Common myeloid progenitor, CD34-positive (primary cell): ENCODE measurements around the gene CD34.

Experiments used
- CTCF ChIA-PET: fragments of 350-600 bp; sonication (Branson Sonifier 250); formaldehyde crosslinking; loops from one replicate; lab custom pipeline; 2021; ENCODE audit warnings: antibody characterized with exemption; lab: Charles Lee
- POLR2A ChIA-PET: fragments of 350-600 bp; sonication (Branson Sonifier 250); formaldehyde crosslinking; loops from one replicate; lab custom pipeline; 2021; ENCODE audit warnings: antibody characterized with exemption; lab: Charles Lee
- DNase-seq, 3 donors: peaks; one replicate each; pipeline versions ENCODE4 v3.0.0 to v3.0.0-alpha.2; 2013
- H3K27ac ChIP-seq, 2 experiments: 1 replicate in 1 of 2; 2 replicates in 1 of 2; pipeline ENCODE4 v1.7.0; 2013; ENCODE audit warnings: inconsistent platforms in 2 of 2, low read length in 2 of 2, mild to moderate bottlenecking in 2 of 2, low read depth in 1 of 2, moderate library complexity in 1 of 2; ENCODE audit not compliant: severe bottlenecking in 2 of 2, insufficient read depth in 1 of 2, poor library complexity in 1 of 2
- H3K27me3 ChIP-seq, 5 experiments: replicated peaks in 2 of 5; 1 replicate in 3 of 5; 2 replicates in 2 of 5; pipeline versions ENCODE4 v1.6.1 to v1.7.0; 2013; ENCODE audit warnings: low read length in 4 of 5, mild to moderate bottlenecking in 2 of 5, moderate library complexity in 2 of 5, inconsistent platforms in 1 of 5; ENCODE audit not compliant: insufficient read depth in 5 of 5, control insufficient read depth in 4 of 5
- H3K36me3 ChIP-seq, 4 experiments: 1 replicate in 2 of 4; 2 replicates in 2 of 4; pipeline versions ENCODE4 v1.6.1 to v1.7.0; 2013; ENCODE audit warnings: low read length in 3 of 4, control low read depth in 1 of 4, mild to moderate bottlenecking in 1 of 4; ENCODE audit not compliant: control insufficient read depth in 4 of 4, insufficient read depth in 4 of 4
- H3K4me1 ChIP-seq, 4 experiments: 1 replicate in 3 of 4; 2 replicates in 1 of 4; pipeline versions ENCODE4 v1.6.1 to v1.7.1; 2013; ENCODE audit warnings: low read length in 3 of 4, mild to moderate bottlenecking in 3 of 4, control low read depth in 1 of 4, inconsistent platforms in 1 of 4, moderate library complexity in 1 of 4; ENCODE audit not compliant: control insufficient read depth in 4 of 4, insufficient read depth in 4 of 4; ENCODE audit errors: control extremely low read depth in 1 of 4
- H3K4me3 ChIP-seq, 7 experiments: 1 replicate in 4 of 7; 2 replicates in 3 of 7; pipeline versions ENCODE4 v1.5.1 to v1.7.0; 2013; ENCODE audit warnings: mild to moderate bottlenecking in 7 of 7, low read length in 6 of 7, moderate library complexity in 6 of 7, inconsistent platforms in 2 of 7, low read depth in 2 of 7, control low read depth in 1 of 7; ENCODE audit not compliant: insufficient read depth in 4 of 7, control insufficient read depth in 1 of 7; ENCODE audit errors: extremely low read depth in 1 of 7
- H3K9me3 ChIP-seq, 5 experiments: 1 replicate in 4 of 5; 2 replicates in 1 of 5; pipeline versions ENCODE4 v1.6.1 to v1.7.1; 2013; ENCODE audit warnings: low read length in 4 of 5, mild to moderate bottlenecking in 2 of 5, inconsistent platforms in 1 of 5, low read depth in 1 of 5, moderate library complexity in 1 of 5; ENCODE audit not compliant: control insufficient read depth in 4 of 5, insufficient read depth in 2 of 5; ENCODE audit errors: control extremely low read depth in 1 of 5
- WGBS: methylation state at CpG from one replicate; pipeline ENCODE4 v1.1.5; 2013; ENCODE audit not compliant: insufficient coverage; 5-methylcytosine and 5-hydroxymethylcytosine counted together

Gene CD34

GRCh38 chr1:207845109-207845508 is 65.8 kb downstream of the CD34 start:
- peaks cover 0 to 44% (median 5%) of the 10 kb centered on the region in 4 experiments for H3K36me3 ChIP-seq
- no peak for DNase-seq
- H3K4me1 ChIP-seq: peaks cover 6 to 75% (median 58%) of the 10 kb centered on the region in 4 experiments
- ChIA-PET POLR2A (no interaction called here), CTCF (no interaction called here)
- H3K27ac ChIP-seq: peak overlapping the region in 1 of 2 experiments; percentile 9
- H3K27me3 ChIP-seq: no peaks in the 10 kb centered on the region
- H3K9me3 ChIP-seq: no peaks in the 10 kb centered on the region
- no peak overlapping the region for H3K4me3 ChIP-seq
- WGBS: 86% methylated on average over 6 of the region's 6 CpGs

GRCh38 chr1:207844371-207844770 is 66.6 kb downstream of the CD34 start:
- Histone ChIP-seq H3K4me3 (no peak overlapping the region), H3K36me3 (peaks cover 0 to 45% (median 5%) of the 10 kb centered on the region in 4 experiments), H3K27me3 (no peaks in the 10 kb centered on the region), H3K4me1 (peaks cover 3 to 68% (median 51%) of the 10 kb centered on the region in 4 experiments), H3K9me3 (no peaks in the 10 kb centered on the region), H3K27ac (no peak overlapping the region)
- peak in 2 of 3 donors; percentile 81 to 85 for DNase-seq
- ChIA-PET CTCF (no interaction called here), POLR2A (no interaction called here)
- no CpG with 5 or more reads among the region's 2 CpGs for WGBS

- Histone ChIP-seq H3K4me1 (peaks cover 3 to 50% (median 38%) of the 10 kb centered on the region in 4 experiments), H3K27ac (no peak overlapping the region), H3K36me3 (peaks cover 0 to 54% (median 5%) of the 10 kb centered on the region in 4 experiments), H3K4me3 (no peak overlapping the region), H3K27me3 (no peaks in the 10 kb centered on the region), H3K9me3 (no peaks in the 10 kb centered on the region)
- DNase-seq: no peak
- 99% methylated on average over 5 of the region's 6 CpGs for WGBS
- POLR2A ChIA-PET: interaction anchor here (0.6 kb wide), 1 partner anchor 135 kb away, joined by 3 read pairs; no protein-coding TSS in a partner anchor
- CTCF ChIA-PET: interaction anchor here (1.2 to 35.8 kb wide), 5 partner anchors 9 to 38 kb away, joined by 3 to 1057 read pairs (median 22); no protein-coding TSS in a partner anchor
Observed at GRCh38 chr1:207842506-207842905, 68.4 kb downstream of the CD34 start.

- Histone ChIP-seq H3K36me3 (peaks cover 0 to 58% (median 3%) of the 10 kb centered on the region in 4 experiments), H3K4me3 (peak overlapping the region in 2 of 7 experiments; percentile 11 to 31), H3K4me1 (peaks cover 3 to 55% (median 36%) of the 10 kb centered on the region in 4 experiments), H3K27me3 (no peaks in the 10 kb centered on the region), H3K9me3 (no peaks in the 10 kb centered on the region), H3K27ac (peak overlapping the region in 1 of 2 experiments; percentile 12)
- ChIA-PET POLR2A (no interaction called here), CTCF (interaction anchor here (0.6 to 35.8 kb wide), 5 partner anchors 9 to 414 kb away, joined by 3 to 1057 read pairs (median 22); no protein-coding TSS in a partner anchor)
- DNase-seq: peak in 2 of 3 donors; percentile 58 to 68
- 23% methylated on average over 3 of the region's 4 CpGs for WGBS
Observed at GRCh38 chr1:207841901-207842300, 69.0 kb downstream of the CD34 start.

- CTCF ChIA-PET: interaction anchor here (0.6 to 35.8 kb wide), 6 partner anchors 8 to 414 kb away, joined by 3 to 1057 read pairs (median 16); no protein-coding TSS in a partner anchor
- POLR2A ChIA-PET: no interaction called here
- 17% methylated on average over 1 of the region's 1 CpG for WGBS
- no peaks in the 10 kb centered on the region for H3K27me3 ChIP-seq
- peak in 1 of 3 donors; percentile 51 for DNase-seq
- H3K36me3 ChIP-seq: peaks cover 0 to 61% (median 3%) of the 10 kb centered on the region in 4 experiments
- H3K27ac ChIP-seq: no peak overlapping the region
- H3K4me1 ChIP-seq: peaks cover 3 to 60% (median 36%) of the 10 kb centered on the region in 4 experiments
- no peaks in the 10 kb centered on the region for H3K9me3 ChIP-seq
- no peak overlapping the region for H3K4me3 ChIP-seq
Observed at GRCh38 chr1:207841293-207841692, 69.6 kb downstream of the CD34 start.

GRCh38 chr1:207840380-207840779 is 70.5 kb downstream of the CD34 start:
- Histone ChIP-seq H3K36me3 (peaks cover 0 to 65% (median 3%) of the 10 kb centered on the region in 4 experiments), H3K9me3 (no peaks in the 10 kb centered on the region), H3K4me3 (no peak overlapping the region), H3K27ac (no peak overlapping the region), H3K27me3 (no peaks in the 10 kb centered on the region), H3K4me1 (peaks cover 3 to 58% (median 33%) of the 10 kb centered on the region in 4 experiments)
- no peak for DNase-seq
- ChIA-PET CTCF (interaction anchor here (0.8 to 35.8 kb wide), 7 partner anchors 7 to 118 kb away, joined by 3 to 1057 read pairs (median 5); no protein-coding TSS in a partner anchor), POLR2A (no interaction called here)
- WGBS: 100% methylated on average over 1 of the region's 2 CpGs

- Histone ChIP-seq H3K36me3 (peaks cover 2 to 71% (median 5%) of the 10 kb centered on the region in 4 experiments), H3K4me1 (peaks cover 1 to 50% (median 30%) of the 10 kb centered on the region in 4 experiments), H3K4me3 (no peak overlapping the region), H3K27ac (no peak overlapping the region), H3K9me3 (no peaks in the 10 kb centered on the region), H3K27me3 (no peaks in the 10 kb centered on the region)
- POLR2A ChIA-PET: no interaction called here
- DNase-seq: no peak
- CTCF ChIA-PET: interaction anchor here (0.7 to 35.8 kb wide), 4 partner anchors 11 to 71 kb away, joined by 3 to 1057 read pairs (median 42); no protein-coding TSS in a partner anchor
Observed at GRCh38 chr1:207839083-207839413, 71.9 kb downstream of the CD34 start.
